ENCODE results near the gene KLHL2.
"Not testable (repeated sequence)": the region's sequence is repeated elsewhere in the genome, so short reads cannot be mapped to it uniquely, and the experiment has no call there.

Gene KLHL2

DNA sequence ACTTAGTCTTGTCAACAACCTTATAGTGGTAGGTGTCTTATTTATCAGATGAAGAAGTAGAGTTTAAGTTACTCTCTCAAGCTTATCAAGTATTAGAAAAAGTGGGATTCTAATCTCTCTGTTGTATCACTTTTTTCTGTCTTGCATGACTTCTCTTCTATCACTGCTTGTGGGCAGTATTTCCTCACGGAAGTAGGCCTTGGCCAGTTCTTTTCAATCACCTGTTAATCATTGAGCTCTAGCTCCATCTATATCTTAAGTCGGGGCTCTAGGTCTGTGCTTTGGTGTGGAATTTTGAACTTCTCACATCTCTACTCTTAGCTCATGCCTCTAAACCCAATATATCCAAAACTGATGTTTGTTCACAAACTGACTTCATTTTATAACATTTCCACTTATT is 5.3 kb downstream of the KLHL2 start:
- H3K36me3 ChIP-seq (ENCODE audit: control insufficient read depth in 1 of 2, insufficient read depth in 2 of 2, low read length in 2 of 2); H3K9ac ChIP-seq (ENCODE audit: low read depth in 1 of 2, low read length in 2 of 2); H3K27ac ChIP-seq (ENCODE audit: low read depth, low read length); H3K9me3 ChIP-seq (ENCODE audit: control insufficient read depth in 1 of 2, low read length in 2 of 2); H3K4me1 ChIP-seq (ENCODE audit: control insufficient read depth in 1 of 2, insufficient read depth in 2 of 2, low read length in 2 of 2); H3K4me3 ChIP-seq (ENCODE audit: low read depth in 1 of 2, low read length in 2 of 2); H3K27me3 ChIP-seq (ENCODE audit: control insufficient read depth in 1 of 2, insufficient read depth in 2 of 2, low read length in 2 of 2): not testable (repeated sequence)

GRCh38 chr4:165213404-165213803 is 6.0 kb downstream of the KLHL2 start:
- H3K9me3 ChIP-seq (ENCODE audit: control insufficient read depth in 1 of 2, low read length in 2 of 2); H3K36me3 ChIP-seq (ENCODE audit: control insufficient read depth in 1 of 2, insufficient read depth in 2 of 2, low read length in 2 of 2); H3K27ac ChIP-seq (ENCODE audit: low read depth, low read length); H3K4me3 ChIP-seq (ENCODE audit: low read depth in 1 of 2, low read length in 2 of 2); H3K9ac ChIP-seq (ENCODE audit: low read depth in 1 of 2, low read length in 2 of 2); H3K27me3 ChIP-seq (ENCODE audit: control insufficient read depth in 1 of 2, insufficient read depth in 2 of 2, low read length in 2 of 2); H3K4me1 ChIP-seq (ENCODE audit: control insufficient read depth in 1 of 2, insufficient read depth in 2 of 2, low read length in 2 of 2): not testable (repeated sequence)

GRCh38 chr4:165213991-165214709 is 6.8 kb downstream of the KLHL2 start:
- not testable (repeated sequence) for H3K36me3 ChIP-seq (ENCODE audit: control insufficient read depth in 1 of 2, insufficient read depth in 2 of 2, low read length in 2 of 2); H3K4me3 ChIP-seq (ENCODE audit: low read depth in 1 of 2, low read length in 2 of 2); H3K9me3 ChIP-seq (ENCODE audit: control insufficient read depth in 1 of 2, low read length in 2 of 2); H3K27ac ChIP-seq (ENCODE audit: low read depth, low read length); H3K4me1 ChIP-seq (ENCODE audit: control insufficient read depth in 1 of 2, insufficient read depth in 2 of 2, low read length in 2 of 2); H3K9ac ChIP-seq (ENCODE audit: low read depth in 1 of 2, low read length in 2 of 2); H3K27me3 ChIP-seq (ENCODE audit: control insufficient read depth in 1 of 2, insufficient read depth in 2 of 2, low read length in 2 of 2)

GRCh38 chr4:165215034-165215751 is 7.8 kb downstream of the KLHL2 start:
- not testable (repeated sequence) for H3K9ac ChIP-seq (ENCODE audit: low read depth in 1 of 2, low read length in 2 of 2); H3K4me1 ChIP-seq (ENCODE audit: control insufficient read depth in 1 of 2, insufficient read depth in 2 of 2, low read length in 2 of 2); H3K9me3 ChIP-seq (ENCODE audit: control insufficient read depth in 1 of 2, low read length in 2 of 2)

DNA sequence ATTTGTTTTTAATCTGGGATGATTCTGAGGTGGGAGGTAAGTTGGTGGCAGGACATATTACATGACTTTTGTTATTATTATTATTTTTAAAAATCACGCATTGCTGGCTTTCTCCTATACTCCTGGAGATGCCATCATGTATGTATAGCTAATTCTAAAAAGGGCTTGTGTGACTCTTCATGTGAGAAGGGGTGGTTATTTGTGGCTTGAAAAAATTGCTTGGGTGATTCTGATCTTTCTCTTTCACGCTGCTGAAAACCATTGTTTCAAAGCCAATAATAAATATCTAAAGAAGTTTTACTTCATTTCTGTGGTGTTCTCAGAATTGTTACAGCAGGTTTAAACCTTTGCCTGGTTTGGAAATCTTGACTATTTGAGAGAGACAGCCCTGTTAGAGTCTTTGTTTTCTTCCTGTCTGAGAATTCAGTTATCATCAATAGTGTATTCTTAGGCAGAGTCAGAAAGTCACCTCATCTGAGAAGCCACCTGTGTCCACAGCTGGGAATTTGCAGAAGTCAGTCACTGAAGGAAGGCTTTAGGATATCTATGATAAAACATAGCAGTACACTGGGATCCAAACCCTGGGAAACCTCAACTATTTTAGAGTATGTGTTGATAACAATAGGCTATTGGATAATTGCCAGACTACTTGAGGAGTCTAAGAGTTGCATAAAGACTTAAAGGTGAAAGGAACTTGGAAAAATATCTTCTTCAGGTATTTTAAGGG is 8.6 kb downstream of the KLHL2 start:
- H3K36me3 ChIP-seq (ENCODE audit: control insufficient read depth in 1 of 2, insufficient read depth in 2 of 2, low read length in 2 of 2); H3K27ac ChIP-seq (ENCODE audit: low read depth, low read length); H3K4me3 ChIP-seq (ENCODE audit: low read depth in 1 of 2, low read length in 2 of 2); H3K4me1 ChIP-seq (ENCODE audit: control insufficient read depth in 1 of 2, insufficient read depth in 2 of 2, low read length in 2 of 2); H3K27me3 ChIP-seq (ENCODE audit: control insufficient read depth in 1 of 2, insufficient read depth in 2 of 2, low read length in 2 of 2); H3K9me3 ChIP-seq (ENCODE audit: control insufficient read depth in 1 of 2, low read length in 2 of 2); H3K9ac ChIP-seq (ENCODE audit: low read depth in 1 of 2, low read length in 2 of 2): not testable (repeated sequence)

More at GRCh38 chr4:165215034-165215751, 7.8 kb downstream of the KLHL2 start:
- H3K36me3 ChIP-seq (ENCODE audit: control insufficient read depth in 1 of 2, insufficient read depth in 2 of 2, low read length in 2 of 2); H3K27ac ChIP-seq (ENCODE audit: low read depth, low read length); H3K4me3 ChIP-seq (ENCODE audit: low read depth in 1 of 2, low read length in 2 of 2); H3K27me3 ChIP-seq (ENCODE audit: control insufficient read depth in 1 of 2, insufficient read depth in 2 of 2, low read length in 2 of 2): not testable (repeated sequence)

- Histone ChIP-seq H3K27ac (ENCODE audit: low read depth, low read length) (no peak overlapping the region), H3K27me3 (ENCODE audit: control insufficient read depth in 1 of 2, insufficient read depth in 2 of 2, low read length in 2 of 2) (no peaks in the 10 kb centered on the region), H3K9me3 (ENCODE audit: control insufficient read depth in 1 of 2, low read length in 2 of 2) (no peaks in the 10 kb centered on the region), H3K9ac (ENCODE audit: low read depth in 1 of 2, low read length in 2 of 2) (no peak overlapping the region), H3K36me3 (ENCODE audit: control insufficient read depth in 1 of 2, insufficient read depth in 2 of 2, low read length in 2 of 2) (no peaks in the 10 kb centered on the region), H3K4me3 (ENCODE audit: low read depth in 1 of 2, low read length in 2 of 2) (no peak overlapping the region), H3K4me1 (ENCODE audit: control insufficient read depth in 1 of 2, insufficient read depth in 2 of 2, low read length in 2 of 2) (peaks cover 0 to 2% of the 10 kb centered on the region in 2 donors)
Observed at GRCh38 chr4:165217325-165217724, 10.0 kb downstream of the KLHL2 start.

- not testable (repeated sequence) for H3K9me3 ChIP-seq (ENCODE audit: control insufficient read depth in 1 of 2, low read length in 2 of 2); H3K27ac ChIP-seq (ENCODE audit: low read depth, low read length); H3K27me3 ChIP-seq (ENCODE audit: control insufficient read depth in 1 of 2, insufficient read depth in 2 of 2, low read length in 2 of 2); H3K9ac ChIP-seq (ENCODE audit: low read depth in 1 of 2, low read length in 2 of 2); H3K4me1 ChIP-seq (ENCODE audit: control insufficient read depth in 1 of 2, insufficient read depth in 2 of 2, low read length in 2 of 2); H3K4me3 ChIP-seq (ENCODE audit: low read depth in 1 of 2, low read length in 2 of 2); H3K36me3 ChIP-seq (ENCODE audit: control insufficient read depth in 1 of 2, insufficient read depth in 2 of 2, low read length in 2 of 2)
Observed at GRCh38 chr4:165221306-165221705, 13.9 kb downstream of the KLHL2 start.

DNA sequence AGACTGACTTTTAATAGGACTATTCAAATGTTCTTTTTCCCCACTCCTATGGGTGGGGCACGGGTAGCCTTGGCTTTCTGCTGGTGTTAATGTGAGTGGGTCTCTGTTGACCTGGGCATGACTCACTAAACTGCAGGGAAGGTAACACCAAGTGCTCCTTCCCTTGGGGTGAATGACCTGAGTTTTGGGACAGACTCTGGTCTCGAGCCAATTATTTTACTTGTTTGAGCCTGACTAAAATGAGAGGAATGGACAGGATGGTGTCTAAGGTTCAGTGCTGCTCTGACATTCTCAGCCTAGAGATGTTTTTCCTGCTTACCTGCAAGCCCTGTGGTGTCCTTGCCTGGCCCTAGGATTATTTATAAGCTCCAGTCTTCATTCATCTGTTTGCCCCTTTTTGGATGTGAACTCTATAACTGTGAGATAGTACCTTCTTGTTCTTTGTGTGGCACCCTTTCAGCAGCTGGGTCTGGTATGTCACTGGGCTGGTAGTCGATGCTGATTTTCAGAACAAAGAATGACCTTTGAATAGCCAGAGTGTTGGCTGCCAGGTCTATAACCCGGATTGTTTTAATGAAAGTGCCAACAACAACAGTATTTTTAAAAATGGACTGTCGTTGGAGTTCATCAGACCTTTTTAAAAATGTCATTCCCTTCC is 14.8 kb downstream of the KLHL2 start:
- not testable (repeated sequence) for H3K27ac ChIP-seq (ENCODE audit: low read depth, low read length); H3K9me3 ChIP-seq (ENCODE audit: control insufficient read depth in 1 of 2, low read length in 2 of 2)

DNA sequence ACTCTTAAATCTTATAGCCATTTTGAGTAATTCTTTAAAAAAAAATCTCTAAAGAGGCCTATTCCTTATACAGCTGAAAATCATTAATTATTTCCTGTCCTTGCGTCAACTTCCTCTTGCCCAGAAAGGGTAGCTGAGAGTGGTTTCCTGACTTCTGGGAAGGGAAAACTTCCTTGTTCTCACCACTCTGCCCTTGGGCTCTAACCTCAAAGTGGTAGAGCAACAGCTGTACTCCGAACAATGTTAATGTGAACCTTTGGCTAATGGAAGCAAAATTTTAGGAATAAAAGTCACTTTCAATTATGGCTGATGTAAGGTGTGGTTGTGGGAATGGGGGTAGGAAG is 15.3 kb downstream of the KLHL2 start:
- H3K27me3 ChIP-seq (ENCODE audit: control insufficient read depth in 1 of 2, insufficient read depth in 2 of 2, low read length in 2 of 2), result no peaks in the 10 kb centered on the region

More for the DNA sequence above, 14.8 kb downstream of the KLHL2 start:
- not testable (repeated sequence) for H3K4me1 ChIP-seq (ENCODE audit: control insufficient read depth in 1 of 2, insufficient read depth in 2 of 2, low read length in 2 of 2); H3K9ac ChIP-seq (ENCODE audit: low read depth in 1 of 2, low read length in 2 of 2); H3K4me3 ChIP-seq (ENCODE audit: low read depth in 1 of 2, low read length in 2 of 2); H3K27me3 ChIP-seq (ENCODE audit: control insufficient read depth in 1 of 2, insufficient read depth in 2 of 2, low read length in 2 of 2); H3K36me3 ChIP-seq (ENCODE audit: control insufficient read depth in 1 of 2, insufficient read depth in 2 of 2, low read length in 2 of 2)

DNA sequence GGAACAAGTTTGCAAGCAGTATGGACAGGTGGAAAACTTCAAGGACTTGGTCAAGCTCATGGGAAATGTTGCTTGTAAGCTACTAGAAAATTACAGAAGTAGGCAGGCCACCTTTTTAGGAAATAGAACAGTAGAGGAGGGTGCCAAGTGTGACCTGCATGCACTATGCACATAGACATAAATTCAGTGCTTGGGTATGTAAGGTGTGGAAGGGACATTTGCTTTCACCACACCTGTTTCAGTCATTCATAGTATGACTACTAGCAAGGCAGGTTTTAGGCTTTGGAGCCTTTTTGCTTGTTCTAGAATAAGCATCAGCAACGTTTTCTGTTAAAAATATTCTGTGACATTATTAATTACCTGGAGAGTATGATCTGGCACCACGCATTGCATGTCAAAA is 20.0 kb downstream of the KLHL2 start:
- not testable (repeated sequence) for H3K27me3 ChIP-seq (ENCODE audit: control insufficient read depth in 1 of 2, insufficient read depth in 2 of 2, low read length in 2 of 2); H3K36me3 ChIP-seq (ENCODE audit: control insufficient read depth in 1 of 2, insufficient read depth in 2 of 2, low read length in 2 of 2); H3K27ac ChIP-seq (ENCODE audit: low read depth, low read length); H3K4me1 ChIP-seq (ENCODE audit: control insufficient read depth in 1 of 2, insufficient read depth in 2 of 2, low read length in 2 of 2); H3K4me3 ChIP-seq (ENCODE audit: low read depth in 1 of 2, low read length in 2 of 2); H3K9me3 ChIP-seq (ENCODE audit: control insufficient read depth in 1 of 2, low read length in 2 of 2); H3K9ac ChIP-seq (ENCODE audit: low read depth in 1 of 2, low read length in 2 of 2)

More for the DNA sequence above, 15.3 kb downstream of the KLHL2 start:
- Histone ChIP-seq H3K36me3 (ENCODE audit: control insufficient read depth in 1 of 2, insufficient read depth in 2 of 2, low read length in 2 of 2) (no peaks in the 10 kb centered on the region), H3K4me1 (ENCODE audit: control insufficient read depth in 1 of 2, insufficient read depth in 2 of 2, low read length in 2 of 2) (peaks cover 0 to 7% of the 10 kb centered on the region in 2 donors), H3K9me3 (ENCODE audit: control insufficient read depth in 1 of 2, low read length in 2 of 2) (no peaks in the 10 kb centered on the region), H3K27ac (ENCODE audit: low read depth, low read length) (no peak overlapping the region), H3K4me3 (ENCODE audit: low read depth in 1 of 2, low read length in 2 of 2) (no peak overlapping the region), H3K9ac (ENCODE audit: low read depth in 1 of 2, low read length in 2 of 2) (no peak overlapping the region)
